Retinal pigment epithelial cell (primary cell): Measurements from ENCODE around the gene ACSS1.

Source experiments
- DNase-seq: peaks from one replicate; pipeline ENCODE4 v3.0.0-alpha.2; 2010; ENCODE audit warnings: low read depth
- H3K4me3 ChIP-seq: 2 replicates; pipeline ENCODE4 v1.5.1; 2011; ENCODE audit warnings: mild to moderate bottlenecking, low read length, control low read depth, moderate library complexity
- CTCF ChIP-seq: conservative IDR thresholded peaks from 2 replicates; pipeline ENCODE4 v1.5.1; 2011; ENCODE audit warnings: low read depth, low read length, control low read depth, inconsistent platforms

Gene ACSS1

DNA sequence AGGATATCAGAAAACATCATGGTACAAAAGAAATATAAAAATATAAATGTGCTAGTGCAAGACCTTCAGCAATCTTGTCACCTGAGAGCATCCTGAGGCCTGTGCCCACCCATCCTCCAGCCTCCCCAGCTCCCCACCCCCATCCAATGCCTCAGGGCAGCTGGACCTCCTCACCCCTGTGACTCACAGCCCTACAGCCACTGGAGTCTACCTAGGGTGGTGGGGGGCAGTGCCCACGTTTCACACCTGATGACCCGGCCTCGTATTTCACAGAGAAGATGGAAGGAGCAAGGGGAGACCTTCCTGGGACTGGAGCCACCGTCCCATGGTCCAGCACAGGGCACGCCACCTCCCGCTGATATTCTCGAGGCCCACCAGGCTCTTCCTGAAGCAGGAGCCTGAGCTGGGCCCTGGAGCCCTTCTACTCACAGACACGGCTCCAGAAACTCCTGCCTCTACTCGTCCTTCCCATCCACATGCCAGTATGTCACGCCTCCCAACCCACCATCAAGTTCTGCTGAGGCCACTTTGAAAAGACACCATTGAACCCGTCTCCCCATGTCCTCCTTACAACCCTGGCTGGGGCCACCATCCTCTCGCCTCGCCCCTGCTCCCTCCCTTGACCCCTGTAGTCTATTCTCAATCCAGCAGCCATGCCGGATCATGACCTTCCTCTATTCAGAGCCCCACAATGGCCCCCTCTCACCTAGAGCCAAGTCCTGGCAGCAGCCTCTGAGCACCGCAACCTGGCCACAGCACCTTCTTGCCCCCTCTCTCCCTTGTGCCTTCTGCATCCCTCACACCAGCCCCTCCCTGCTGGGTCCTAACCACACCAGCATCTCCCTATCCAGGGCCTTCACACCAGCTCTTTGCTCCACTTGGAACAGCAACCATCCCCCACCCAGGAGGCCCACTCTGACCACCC, 78.6 kb downstream of the ACSS1 start:
- TF ChIP-seq CTCF = no peak
- no peak for DNase-seq

GRCh38 chr20:24978513-24978912, 79.4 kb downstream of the ACSS1 start:
- no peak for DNase-seq
- TF ChIP-seq CTCF = no peak
- H3K4me3 ChIP-seq = no peak overlapping the region

More for the DNA sequence above, 78.6 kb downstream of the ACSS1 start:
- no peak overlapping the region for H3K4me3 ChIP-seq

DNA sequence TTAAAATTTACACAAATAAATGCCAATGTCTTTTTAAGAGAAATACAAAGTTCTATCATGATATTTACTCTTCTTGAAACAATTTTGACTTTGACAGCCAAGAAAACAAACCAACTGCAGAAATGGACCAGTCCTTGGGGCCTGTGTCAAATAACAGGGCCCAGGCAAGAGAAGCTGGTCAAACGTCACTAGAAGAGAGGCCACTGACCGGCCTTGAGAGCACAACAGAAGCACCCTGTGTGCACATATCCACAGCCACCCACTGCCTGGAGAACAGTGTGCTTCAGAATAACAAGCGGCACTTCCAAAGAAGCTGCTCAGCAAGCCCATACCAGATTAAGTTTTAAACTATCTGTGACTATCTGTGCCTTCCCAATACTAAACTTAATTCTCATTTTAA, 80.1 kb downstream of the ACSS1 start:
- DNase-seq = no peak
- no peak for TF ChIP-seq CTCF

GRCh38 chr20:24977336-24977735, 80.6 kb downstream of the ACSS1 start:
- no peak for TF ChIP-seq CTCF
- no peak for DNase-seq
- no peak overlapping the region for H3K4me3 ChIP-seq

More for the DNA sequence above, 80.1 kb downstream of the ACSS1 start:
- no peak overlapping the region for H3K4me3 ChIP-seq

GRCh38 chr20:24972341-24972740, 85.6 kb downstream of the ACSS1 start:
- no peak overlapping the region for H3K4me3 ChIP-seq
- DNase-seq = no peak
- no peak for TF ChIP-seq CTCF

GRCh38 chr20:24971376-24972101, 86.4 kb downstream of the ACSS1 start:
- no peak for TF ChIP-seq CTCF
- DNase-seq = no peak
- no peak overlapping the region for H3K4me3 ChIP-seq

DNA sequence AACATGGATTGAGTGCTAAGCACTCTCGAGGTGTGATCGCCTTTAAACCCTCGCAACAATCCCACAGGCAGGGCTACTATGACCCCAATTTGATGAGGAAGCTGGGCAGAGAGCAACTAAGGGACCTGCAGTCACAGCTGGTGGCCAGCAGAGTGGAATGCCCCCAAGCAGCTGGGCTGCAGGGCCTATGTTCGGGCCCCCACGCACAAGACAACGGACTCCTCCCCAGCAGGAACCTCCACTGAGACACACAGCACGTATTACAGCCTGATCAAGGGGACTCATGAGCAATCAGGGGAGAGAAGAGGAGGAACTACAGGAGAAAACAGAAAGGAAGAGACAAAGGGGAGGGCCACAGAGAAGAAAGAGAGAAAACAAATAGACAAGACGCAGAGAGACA, 87.2 kb downstream of the ACSS1 start:
- no peak for DNase-seq
- no peak for TF ChIP-seq CTCF
- no peak overlapping the region for H3K4me3 ChIP-seq
